Mucosa of descending colon (tissue), 3 donors: Measurements from ENCODE around the gene GP1BB. TPM values are rescaled to one million over a fixed set of nuclear protein-coding genes. Genes with fewer than 3 reads are reported as not detected.

Source experiments
- ATAC-seq: fragments of 200-7000 bp; cut with Tn5 transposase; one replicate; pipeline ENCODE4 v1.9.1; 2020; ENCODE audit warnings: mild to moderate bottlenecking, moderate library complexity
- DNase-seq, 3 donors: peaks; one replicate each; pipeline ENCODE4 v3.0.0-alpha.2; 2020
- H3K36me3 ChIP-seq: fragments of 200-600 bp; one replicate; pipeline ENCODE4 v1.8.0; 2021; ENCODE audit warnings: low read depth, mild to moderate bottlenecking
- H3K4me1 ChIP-seq: fragments of 200-600 bp; one replicate; pipeline ENCODE4 v1.8.0; 2021; ENCODE audit warnings: low read depth, mild to moderate bottlenecking
- H3K4me3 ChIP-seq: fragments of 200-600 bp; one replicate; pipeline ENCODE4 v1.8.0; 2021; ENCODE audit warnings: mild to moderate bottlenecking
- H3K9me3 ChIP-seq: fragments of 200-600 bp; one replicate; pipeline ENCODE4 v1.8.0; 2021; ENCODE audit warnings: mild to moderate bottlenecking
- intact Hi-C, 2 donors: fragments of 100-400 bp; cut with DNase I in 1 of 2; cut with micrococcal nuclease in 1 of 2; formaldehyde crosslinking; loops; one replicate each; pipeline versions ENCODE4 v1.11.0 to v1.11.1; 2022; cut with DNase I, micrococcal nuclease
- total RNA-seq, 3 donors: library from RNA; stranded (reverse); fragmentation: NEBNext Ultra II Directional in 2 of 3; extraction: Animal tissue kit (Norgen Biotek cat#: 25700) in 2 of 3; gene quantifications; one replicate each; pipeline versions ENCODE4 v1.2.1 to v1.2.4, GENCODE V29; 2021 to 2023
- TF ChIP-seq, protein P1 (sequence below): fragments of 200-600 bp; IDR thresholded peaks from one replicate; pipeline ENCODE4 v1.8.0; 2022; ENCODE audit warnings: antibody characterized with exemption, mild to moderate bottlenecking
- donor health status: DM: no; HTN: no; CAD: no; lungs with moderate emphysema.
- donor health status: DM: no; HTN: no; CAD: no.
- donor health status: DM: no; HTN: yes; CAD: no.

Gene GP1BB
- total RNA-seq, 3 donors from 2014 or later = 0.34 to 1.5 (median 0.41) TPM

DNA sequence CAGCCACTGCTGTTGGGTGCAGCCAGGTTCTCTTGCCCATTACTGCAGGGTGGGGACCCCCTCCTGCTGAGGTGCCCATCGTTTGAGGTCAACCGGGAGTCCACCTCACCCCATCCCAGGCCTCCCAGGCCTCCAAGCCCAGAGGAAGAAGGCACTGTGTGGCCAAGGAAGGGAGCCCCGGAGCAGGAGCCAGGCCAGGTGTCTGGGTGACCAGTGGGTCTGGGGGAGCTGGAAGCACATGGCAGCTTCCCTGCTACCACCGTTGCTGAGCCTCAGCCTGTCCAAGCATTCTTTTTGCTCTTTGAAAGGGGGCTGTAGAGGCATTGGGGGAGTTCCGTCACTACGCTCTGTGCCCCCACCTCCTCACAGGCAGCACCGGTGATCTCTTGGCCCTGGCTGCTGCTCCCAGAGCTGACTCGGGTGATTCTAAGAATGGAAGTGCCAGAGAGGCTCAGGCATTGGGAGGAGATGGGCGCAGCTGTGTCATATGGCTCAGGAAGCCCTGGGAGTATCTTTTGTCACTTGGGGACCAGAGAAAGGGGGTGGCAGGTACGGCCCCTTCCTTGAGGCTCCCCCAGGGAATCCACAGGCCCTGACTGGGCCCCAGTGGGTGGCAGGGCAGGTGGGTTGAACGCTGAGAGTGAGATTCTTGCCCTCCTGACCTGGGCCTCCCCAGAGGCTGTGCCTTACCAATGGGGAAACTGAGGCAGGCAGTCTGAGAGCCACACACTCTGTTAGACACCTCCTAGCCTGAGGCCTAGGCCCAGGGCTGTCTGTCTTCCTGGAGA, 7.1 kb upstream of the GP1BB start:
- no peak overlapping the region for H3K4me3 ChIP-seq
- no peaks in the 10 kb centered on the region for H3K36me3 ChIP-seq
- no peaks in the 10 kb centered on the region for H3K9me3 ChIP-seq
- no peak for ATAC-seq
- intact Hi-C loops = no loop called here
- no peak for DNase-seq
- peaks cover 10% of the 10 kb centered on the region for H3K4me1 ChIP-seq
- TF ChIP-seq, protein P1, sequence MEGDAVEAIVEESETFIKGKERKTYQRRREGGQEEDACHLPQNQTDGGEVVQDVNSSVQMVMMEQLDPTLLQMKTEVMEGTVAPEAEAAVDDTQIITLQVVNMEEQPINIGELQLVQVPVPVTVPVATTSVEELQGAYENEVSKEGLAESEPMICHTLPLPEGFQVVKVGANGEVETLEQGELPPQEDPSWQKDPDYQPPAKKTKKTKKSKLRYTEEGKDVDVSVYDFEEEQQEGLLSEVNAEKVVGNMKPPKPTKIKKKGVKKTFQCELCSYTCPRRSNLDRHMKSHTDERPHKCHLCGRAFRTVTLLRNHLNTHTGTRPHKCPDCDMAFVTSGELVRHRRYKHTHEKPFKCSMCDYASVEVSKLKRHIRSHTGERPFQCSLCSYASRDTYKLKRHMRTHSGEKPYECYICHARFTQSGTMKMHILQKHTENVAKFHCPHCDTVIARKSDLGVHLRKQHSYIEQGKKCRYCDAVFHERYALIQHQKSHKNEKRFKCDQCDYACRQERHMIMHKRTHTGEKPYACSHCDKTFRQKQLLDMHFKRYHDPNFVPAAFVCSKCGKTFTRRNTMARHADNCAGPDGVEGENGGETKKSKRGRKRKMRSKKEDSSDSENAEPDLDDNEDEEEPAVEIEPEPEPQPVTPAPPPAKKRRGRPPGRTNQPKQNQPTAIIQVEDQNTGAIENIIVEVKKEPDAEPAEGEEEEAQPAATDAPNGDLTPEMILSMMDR = no peak

DNA sequence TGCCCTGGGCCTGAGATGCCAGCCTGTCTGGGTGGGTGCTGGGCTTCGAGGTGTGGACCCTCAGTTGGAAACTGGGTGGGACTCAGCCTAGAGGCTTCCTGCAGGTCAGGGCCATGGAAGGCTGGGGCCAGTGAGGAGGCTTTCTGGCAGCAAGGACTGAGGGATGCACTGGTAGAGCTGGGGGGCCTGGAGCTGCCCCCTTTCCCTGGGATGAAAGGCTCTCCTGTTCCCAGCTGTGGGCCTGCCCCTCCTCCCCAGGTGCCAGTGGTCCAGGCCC, 6.6 kb upstream of the GP1BB start:
- TF ChIP-seq, protein P1 = no peak
- no peaks in the 10 kb centered on the region for H3K36me3 ChIP-seq
- ATAC-seq = no peak
- no peak for DNase-seq
- intact Hi-C loops = no loop called here
- H3K4me1 ChIP-seq = peaks cover 10% of the 10 kb centered on the region
- no peaks in the 10 kb centered on the region for H3K9me3 ChIP-seq
- no peak overlapping the region for H3K4me3 ChIP-seq

DNA sequence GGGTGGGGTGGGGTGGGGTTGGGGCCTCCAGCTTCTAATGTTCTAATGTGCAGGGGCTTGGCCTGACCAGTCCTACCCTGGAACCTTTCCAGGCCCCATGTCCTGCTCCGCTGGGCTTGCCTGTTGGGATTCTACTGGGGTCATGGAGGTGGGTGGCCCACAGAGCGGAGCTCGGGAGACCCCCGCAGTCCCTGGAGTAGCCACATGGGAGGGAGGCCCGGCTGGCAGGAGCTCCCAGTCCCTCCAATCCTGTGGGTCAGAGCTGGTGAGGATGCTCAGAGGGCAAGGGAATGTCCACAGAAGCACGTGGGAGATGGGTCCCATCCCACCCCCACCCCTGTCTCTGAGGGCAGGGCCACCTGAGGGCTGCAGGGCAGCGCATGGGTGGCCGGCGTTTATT, 6.2 kb upstream of the GP1BB start:
- TF ChIP-seq, protein P1 = no peak
- ATAC-seq = no peak
- Histone ChIP-seq H3K9me3 (no peaks in the 10 kb centered on the region), H3K4me1 (peaks cover 10% of the 10 kb centered on the region), H3K4me3 (no peak overlapping the region), H3K36me3 (no peaks in the 10 kb centered on the region)
- intact Hi-C loops = no loop called here
- DNase-seq = no peak

DNA sequence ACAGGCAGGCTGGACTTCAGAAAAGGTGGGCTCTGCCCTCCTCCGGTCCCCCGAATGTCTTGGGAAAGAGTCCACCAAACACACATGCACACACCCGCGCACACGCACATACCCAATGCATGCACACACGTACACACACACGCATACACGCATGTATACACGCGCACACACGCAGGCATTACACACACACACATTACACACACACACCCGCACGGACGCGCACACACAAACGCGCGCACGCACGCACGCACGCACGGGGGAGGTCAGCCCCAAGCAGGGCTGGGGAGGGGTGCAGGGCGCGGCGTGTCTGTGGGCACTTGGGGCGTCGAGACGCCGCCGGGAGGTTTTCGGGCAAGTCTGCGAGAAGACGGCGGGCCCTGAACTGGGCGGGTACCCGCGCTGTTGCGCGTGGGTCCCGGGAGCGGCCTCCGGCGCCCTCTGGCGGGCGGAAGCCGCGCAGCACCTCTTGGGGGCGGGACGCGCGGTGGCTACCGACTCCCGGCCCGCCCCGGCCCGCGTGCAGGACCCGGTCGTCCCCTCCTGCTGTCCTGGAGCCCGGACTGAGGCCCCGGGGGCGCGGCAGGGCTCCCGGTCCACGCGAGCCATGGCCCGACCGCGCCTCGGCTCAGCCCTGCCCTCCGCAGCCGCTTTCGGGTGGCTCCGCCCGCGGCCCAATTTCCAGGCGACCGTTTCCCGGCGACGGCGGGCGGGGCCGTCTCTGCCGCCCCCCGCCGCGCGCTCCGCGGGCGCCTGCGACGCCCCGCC, 5.5 kb upstream of the GP1BB start:
- Histone ChIP-seq H3K36me3 (no peaks in the 10 kb centered on the region), H3K9me3 (no peaks in the 10 kb centered on the region), H3K4me1 (peaks cover 11% of the 10 kb centered on the region), H3K4me3 (no peak overlapping the region)
- intact Hi-C loops = no loop called here
- TF ChIP-seq, protein P1 = peak; percentile 98
- peak; percentile 78 to 83 (median 79) for DNase-seq
- ATAC-seq = peak; percentile 93

DNA sequence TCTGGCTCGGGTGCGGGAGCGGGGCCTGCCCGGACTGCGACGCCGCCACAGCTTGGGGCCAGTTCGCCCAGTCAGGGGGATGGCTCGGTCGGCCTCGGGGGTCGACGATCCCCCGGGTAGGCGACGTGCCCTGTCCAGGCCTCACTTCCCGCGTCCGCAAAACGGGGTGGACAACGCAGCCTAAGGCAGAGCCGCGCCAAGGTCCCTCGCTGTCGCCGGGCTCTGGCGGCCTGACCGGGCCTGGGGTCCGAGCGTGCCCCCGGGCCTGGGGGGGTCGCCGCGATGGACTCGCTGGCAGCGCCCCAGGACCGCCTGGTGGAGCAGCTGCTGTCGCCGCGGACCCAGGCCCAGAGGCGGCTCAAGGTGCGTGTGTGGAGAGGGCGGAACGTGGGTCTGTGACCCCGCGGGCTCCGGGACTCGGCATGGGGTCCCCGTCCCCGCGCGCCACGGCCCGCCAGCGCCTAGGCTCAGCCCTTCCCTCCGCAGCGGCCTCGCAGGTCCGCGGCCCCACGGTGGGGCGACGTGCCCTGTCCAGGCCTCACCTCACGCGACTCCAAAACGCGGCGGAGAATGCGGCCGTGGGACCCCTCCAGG, 4.8 kb upstream of the GP1BB start:
- Histone ChIP-seq H3K4me3 (no peak overlapping the region), H3K9me3 (no peaks in the 10 kb centered on the region), H3K4me1 (peaks cover 18% of the 10 kb centered on the region), H3K36me3 (no peaks in the 10 kb centered on the region)
- TF ChIP-seq, protein P1 = no peak
- DNase-seq (no peak), ATAC-seq (no peak)
- intact Hi-C loops = no loop called here
